ENCODE data around the gene SLCO4A1.

SLCO4A1 gene

GRCh38 chr20:62606551-62607201 is 35.6 kb upstream of the SLCO4A1 start:
- no peak for DNase-seq

DNA sequence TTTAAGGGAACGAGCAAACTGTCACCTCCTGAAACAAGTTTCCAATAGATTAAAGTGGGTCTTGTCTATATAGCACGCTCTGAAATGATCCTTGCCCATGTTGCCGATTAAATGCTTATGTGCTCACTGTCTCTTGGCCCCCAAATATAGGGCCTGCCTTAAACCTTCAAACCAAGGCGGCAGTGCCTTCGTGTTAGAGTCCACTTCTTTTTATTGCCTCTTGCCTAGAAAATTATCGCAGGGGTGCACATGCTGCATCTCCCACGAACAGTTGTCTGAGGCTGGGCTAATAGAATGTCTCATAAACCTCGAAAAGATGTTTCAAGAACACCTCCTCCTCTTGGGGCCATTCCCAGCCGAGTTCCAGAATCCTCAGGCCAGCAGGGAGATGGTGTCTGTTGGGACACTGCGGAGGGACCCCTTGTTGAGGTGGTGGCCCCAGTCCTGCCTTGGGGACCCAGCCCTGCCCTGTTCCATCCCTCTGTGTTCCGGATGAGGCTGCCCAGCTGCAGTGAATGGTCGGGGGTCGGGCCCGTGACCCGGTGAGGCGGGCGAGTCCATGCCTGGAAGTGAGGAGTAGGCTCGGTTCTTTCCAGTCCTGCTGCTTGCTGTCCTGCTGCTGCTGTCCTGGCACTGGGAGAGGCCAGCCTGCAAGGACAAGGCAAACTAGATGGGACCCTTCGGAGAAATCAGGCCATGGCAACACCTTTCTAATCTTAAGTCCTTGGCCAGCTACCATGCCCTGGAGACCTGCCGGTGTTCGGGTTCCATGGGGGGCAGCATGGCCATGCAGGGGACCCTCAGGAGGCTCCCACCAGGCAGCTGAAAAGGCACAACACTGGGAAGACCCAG is 34.7 kb upstream of the SLCO4A1 start:
- DNase-seq = no peak

DNA sequence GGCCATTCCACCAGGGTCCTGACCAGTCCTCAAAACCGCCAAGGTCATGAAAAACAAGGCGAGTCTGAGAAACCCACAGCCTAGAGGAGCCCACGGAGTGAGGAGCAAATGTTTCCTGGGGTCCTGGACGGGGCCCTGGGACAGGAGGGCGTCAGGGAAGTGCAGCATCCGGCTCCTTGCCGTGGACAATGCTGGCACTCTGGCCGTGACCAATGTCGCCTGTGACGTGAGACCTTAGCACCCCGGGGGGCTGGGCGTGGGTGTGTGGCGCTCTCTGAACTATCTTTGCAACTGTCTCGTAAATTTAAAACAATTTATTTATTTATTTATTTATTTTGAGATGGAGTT is 34.1 kb upstream of the SLCO4A1 start:
- DNase-seq = no peak

DNA sequence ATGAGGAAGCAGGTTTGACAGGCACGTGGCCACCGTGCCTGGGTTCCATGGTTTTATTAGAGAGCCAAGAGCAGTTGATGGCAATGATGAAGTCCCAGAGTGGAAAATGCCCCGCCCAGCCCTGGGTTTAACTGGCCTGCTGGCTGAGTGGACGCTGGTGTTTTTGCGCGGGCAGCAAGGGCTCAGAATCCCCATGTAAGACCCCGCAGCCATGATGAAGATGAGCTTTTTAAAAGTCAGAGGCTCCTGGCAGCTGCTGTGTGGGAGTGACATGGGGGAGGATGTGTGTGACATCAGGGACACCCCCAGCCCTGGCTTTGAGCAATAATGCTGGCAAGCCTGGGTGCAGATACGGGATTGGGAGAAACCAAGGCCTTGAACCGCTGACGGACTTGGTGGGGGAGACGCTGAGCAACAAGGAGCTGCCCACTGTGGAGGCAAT is 33.0 kb upstream of the SLCO4A1 start:
- no peak for DNase-seq

- no peak for DNase-seq
These were observed 32.2 kb upstream of the SLCO4A1 start for GRCh38 chr20:62609811-62610757.

- DNase-seq = no peak
These were observed 31.3 kb upstream of the SLCO4A1 start for GRCh38 chr20:62611012-62611411.

DNA sequence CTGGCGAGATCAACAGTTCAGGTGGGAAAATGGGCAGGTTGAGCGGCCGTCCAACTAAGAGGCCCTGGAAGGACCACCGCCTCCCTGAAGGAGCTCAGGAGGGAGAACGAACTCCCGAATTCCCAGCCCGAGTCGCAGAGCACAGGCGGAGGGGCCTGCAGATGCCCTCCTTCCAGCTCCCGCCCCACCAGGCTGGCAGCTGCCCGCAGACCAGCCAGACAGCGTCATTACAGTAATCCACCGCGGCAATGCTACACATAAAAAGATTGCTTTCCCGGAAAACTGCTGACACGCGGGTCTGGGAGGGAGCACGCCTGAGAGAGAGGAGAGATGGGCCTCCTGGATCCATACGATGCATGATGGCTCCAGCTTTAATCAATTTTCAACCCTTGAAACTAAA is 30.5 kb upstream of the SLCO4A1 start:
- no peak for DNase-seq

DNA sequence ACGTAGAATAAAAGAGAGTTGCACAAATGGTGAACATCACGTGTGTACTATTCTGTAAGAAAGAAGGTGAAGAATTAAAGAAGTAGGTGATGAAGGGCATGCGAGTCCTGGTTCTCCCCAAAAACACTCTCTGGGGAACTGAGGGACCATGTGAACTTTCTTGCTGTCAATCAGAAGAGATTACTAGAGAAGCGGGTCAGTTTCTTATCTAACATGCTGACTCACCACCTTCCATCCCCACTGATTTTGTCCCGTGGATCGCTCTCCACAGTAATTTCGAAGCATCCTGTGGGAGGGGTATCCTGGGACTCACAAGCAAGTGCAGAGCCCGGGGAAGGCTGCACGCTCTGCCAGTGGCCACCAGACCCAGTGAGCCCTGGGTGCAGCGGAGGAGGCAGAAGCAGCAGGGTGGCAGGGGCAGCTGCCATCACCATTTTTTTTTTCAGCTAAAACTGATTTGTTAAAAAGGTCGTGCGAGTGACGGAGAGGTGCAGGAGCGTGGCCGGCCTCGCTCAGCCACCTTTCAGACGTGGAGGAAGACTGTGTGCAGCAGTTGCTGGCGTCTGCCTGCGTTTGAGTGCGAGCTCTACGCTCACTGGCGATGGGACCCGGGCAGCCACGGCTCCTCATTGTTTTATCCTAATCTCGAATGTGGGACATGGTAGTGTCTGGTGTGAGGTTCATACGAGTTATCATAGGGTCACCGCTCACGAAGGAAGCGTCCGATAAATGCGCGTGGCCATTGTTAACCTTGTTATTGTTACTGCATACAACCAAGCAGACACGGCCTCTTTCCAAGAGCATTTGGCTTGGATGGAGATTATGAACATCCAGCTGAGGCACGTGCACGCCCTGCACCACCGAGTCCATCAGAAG is 28.0 kb upstream of the SLCO4A1 start:
- DNase-seq = no peak

DNA sequence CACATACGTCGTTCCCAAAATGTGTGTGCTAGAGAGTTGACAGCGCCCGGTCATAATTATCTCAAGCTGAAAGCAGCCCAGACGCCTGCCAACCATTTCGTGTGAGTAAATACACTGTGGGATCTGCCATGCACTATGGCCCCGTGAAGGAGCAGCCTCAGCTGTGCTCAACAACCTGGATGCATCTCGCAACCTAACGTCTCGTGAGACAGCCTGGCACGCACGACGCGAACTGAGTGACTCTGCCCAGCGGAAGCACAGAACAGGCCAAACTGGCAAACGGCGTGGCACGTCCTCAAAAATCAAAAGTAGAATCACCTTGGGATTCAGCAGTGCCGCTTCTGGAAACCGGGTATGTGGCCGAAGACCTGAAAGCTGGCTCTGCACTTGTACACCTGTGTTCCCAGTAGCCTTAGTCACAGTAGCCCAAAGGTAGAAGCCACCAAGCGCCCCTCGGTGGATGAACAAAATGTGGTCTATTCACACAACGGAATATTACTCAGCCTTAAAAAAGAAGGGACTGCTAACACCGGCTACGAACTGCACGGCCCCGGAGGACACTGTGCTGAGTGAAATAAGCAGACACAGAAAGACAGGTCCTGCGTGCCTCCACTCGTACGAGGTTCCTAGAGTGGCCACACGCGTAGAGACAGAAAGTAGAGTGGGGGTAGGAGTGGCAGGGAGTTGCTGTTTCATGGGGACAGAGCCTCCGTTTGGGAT is 27.2 kb upstream of the SLCO4A1 start:
- DNase-seq = no peak

GRCh38 chr20:62615750-62616251 is 26.5 kb upstream of the SLCO4A1 start:
- no peak for DNase-seq

GRCh38 chr20:62616728-62617621 is 25.3 kb upstream of the SLCO4A1 start:
- DNase-seq = peak; percentile 90

DNA sequence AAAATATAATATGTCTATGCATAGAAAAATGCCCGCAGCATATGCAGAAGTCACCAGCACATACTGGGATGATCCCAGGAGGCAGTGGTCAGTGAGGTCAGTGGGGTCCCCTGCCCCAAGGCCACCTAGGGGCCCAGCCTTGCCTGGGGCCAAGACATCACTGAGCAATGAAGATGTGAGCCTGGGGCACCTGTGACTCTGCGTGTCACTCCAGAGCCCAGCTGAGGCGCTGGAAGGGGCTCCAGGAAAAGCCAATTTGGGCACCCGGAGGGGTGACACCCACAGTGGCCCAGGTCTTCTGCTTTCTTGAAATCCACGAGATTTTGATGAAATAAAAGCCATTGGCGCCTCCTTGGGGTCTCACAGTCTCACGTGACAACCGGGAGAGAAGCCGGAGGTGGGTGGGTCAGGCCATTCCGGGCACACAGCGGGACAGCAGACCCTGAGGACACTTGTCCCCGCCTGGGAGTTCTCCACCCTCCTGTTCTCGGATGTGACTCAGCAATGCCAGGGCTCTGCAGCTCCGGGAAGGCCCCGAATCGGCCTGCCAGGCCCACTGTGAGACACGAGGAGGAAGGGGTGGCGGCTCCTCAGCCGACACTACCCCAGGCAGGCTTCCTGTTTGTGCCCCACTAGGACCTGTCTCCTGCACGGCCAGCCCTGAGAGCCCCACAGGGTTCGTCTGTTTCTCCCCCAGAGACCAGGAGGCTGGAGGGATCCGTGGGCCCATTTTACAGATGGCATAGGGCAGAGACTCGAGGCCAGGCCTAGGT is 24.4 kb upstream of the SLCO4A1 start:
- DNase-seq = peak; percentile 83

GRCh38 chr20:62618611-62619529 is 23.4 kb upstream of the SLCO4A1 start:
- peak; percentile 81 for DNase-seq

GRCh38 chr20:62620625-62621024 is 21.7 kb upstream of the SLCO4A1 start:
- no peak for DNase-seq

GRCh38 chr20:62621251-62622110 is 20.8 kb upstream of the SLCO4A1 start:
- no peak for DNase-seq

DNA sequence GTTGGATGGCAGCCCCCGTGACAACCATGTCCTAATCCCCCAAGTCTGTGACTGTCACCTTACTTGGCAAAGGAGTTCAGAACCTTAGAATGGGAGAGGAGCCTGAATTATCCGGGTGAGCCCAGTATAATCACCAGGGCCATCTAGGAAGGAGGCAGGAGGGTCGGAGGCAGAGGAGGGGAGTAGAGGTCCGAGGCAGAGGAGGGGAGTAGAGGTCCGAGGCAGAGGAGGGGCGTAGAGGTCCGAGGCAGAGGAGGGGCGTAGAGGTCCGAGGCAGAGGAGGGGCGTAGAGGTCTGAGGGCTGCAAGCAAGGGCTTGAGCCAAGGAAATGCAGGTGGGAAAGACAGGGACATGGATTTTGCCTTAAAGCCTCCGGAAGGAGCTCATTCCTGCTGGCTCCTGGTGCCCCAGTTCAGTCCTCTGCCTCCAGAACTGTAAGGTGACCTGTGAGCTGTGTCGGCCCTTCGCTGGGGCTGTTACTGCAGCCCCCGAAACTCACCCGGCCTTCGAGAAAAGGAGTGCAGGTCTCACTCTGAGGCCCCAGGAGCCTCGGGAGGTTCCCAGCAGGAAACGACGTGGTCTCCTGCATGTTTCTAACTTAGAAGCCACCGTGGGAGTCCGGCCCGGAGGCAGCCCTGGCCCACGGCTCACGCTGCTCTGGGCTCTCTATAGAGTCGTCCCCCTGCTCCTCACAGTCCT is 20.0 kb upstream of the SLCO4A1 start:
- DNase-seq = no peak

Measured in activated CD8-positive, alpha-beta memory T cell treated with anti-CD3 and anti-CD28 coated beads for 24 hours (primary cell).